GM12878 (cell line): ENCODE data around the gene DIAPH1. TPM values are rescaled to one million over a fixed set of nuclear protein-coding genes. Genes with fewer than 3 reads are reported as not detected.

Source experiments
- ATF3 ChIP-seq: IDR thresholded peaks from 2 replicates; pipeline ENCODE4 v1.6.1; 2011; ENCODE audit warnings: low read depth, mild to moderate bottlenecking, low read length, moderate library complexity, borderline replicate concordance; ENCODE audit errors: extremely low read depth
- BCL11A ChIP-seq: IDR thresholded peaks from 2 replicates; pipeline ENCODE4 v1.6.1; 2011; ENCODE audit warnings: low read depth, low read length
- CHD4 ChIP-seq: fragments of 200-600 bp; sonication (generic); IDR thresholded peaks from 2 replicates; pipeline ENCODE4 v1.6.1; 2016; ENCODE audit warnings: mild to moderate bottlenecking
- EGR1 ChIP-seq, 2 experiments: IDR thresholded peaks; 1 replicate in 1 of 2; 2 replicates in 1 of 2; pipeline ENCODE4 v1.6.1; 2011 to 2012; ENCODE audit warnings: low read depth in 2 of 2, low read length in 2 of 2, borderline replicate concordance in 1 of 2, mild to moderate bottlenecking in 1 of 2, moderate library complexity in 1 of 2
- FOXK2 ChIP-seq: fragments of 450-650 bp; IDR thresholded peaks from 2 replicates; pipeline ENCODE4 v1.6.1; 2017; ENCODE audit warnings: mild to moderate bottlenecking, moderate library complexity
- GATAD2B ChIP-seq: fragments of 450-650 bp; conservative IDR thresholded peaks from 2 replicates; pipeline ENCODE4 v1.6.1; 2017; ENCODE audit warnings: low read depth, mild to moderate bottlenecking, moderate library complexity
- HDAC6 ChIP-seq: fragments of 200-600 bp; sonication (generic); IDR thresholded peaks from one replicate; pipeline ENCODE4 v1.8.0; 2017; ENCODE audit warnings: antibody characterized with exemption; ENCODE audit not compliant: unreplicated experiment
- IKZF1 ChIP-seq: fragments of 450-650 bp; conservative IDR thresholded peaks from 2 replicates; pipeline ENCODE4 v1.6.1; 2017; ENCODE audit warnings: antibody characterized with exemption, mild to moderate bottlenecking
- MEF2B ChIP-seq: fragments of 450-650 bp; IDR thresholded peaks from 2 replicates; pipeline ENCODE4 v1.6.1; 2018; ENCODE audit warnings: mild to moderate bottlenecking, moderate library complexity; ENCODE audit not compliant: partially characterized antibody, poor library complexity, severe bottlenecking
- NR2F1 ChIP-seq: fragments of 450-650 bp; conservative IDR thresholded peaks from 2 replicates; pipeline ENCODE4 v1.6.1; 2017; ENCODE audit warnings: mild to moderate bottlenecking
- PML ChIP-seq: IDR thresholded peaks from 2 replicates; pipeline ENCODE4 v1.6.1; 2012; ENCODE audit warnings: low read length, inconsistent platforms
- RELB ChIP-seq: fragments of 450-650 bp; IDR thresholded peaks from 2 replicates; pipeline ENCODE4 v1.6.1; 2017; ENCODE audit warnings: low read depth, mild to moderate bottlenecking, moderate library complexity
- RUNX3 ChIP-seq: IDR thresholded peaks from 2 replicates; pipeline ENCODE4 v1.6.1; 2012; ENCODE audit warnings: low read length, inconsistent platforms
- SMAD5 ChIP-seq: IDR thresholded peaks from 2 replicates; pipeline ENCODE4 v1.6.1; 2016; ENCODE audit warnings: antibody characterized with exemption, low read depth
- SP1 ChIP-seq: IDR thresholded peaks from one replicate; pipeline ENCODE4 v1.6.1; 2011; ENCODE audit warnings: low read depth, low read length
- TCF12 ChIP-seq: IDR thresholded peaks from 2 replicates; pipeline ENCODE4 v1.6.1; 2011; ENCODE audit warnings: low read depth, mild to moderate bottlenecking, low read length
- TCF3 ChIP-seq: IDR thresholded peaks from 2 replicates; pipeline ENCODE4 v1.6.1; 2012; ENCODE audit warnings: low read depth, mild to moderate bottlenecking, low read length, borderline replicate concordance; ENCODE audit not compliant: insufficient read depth
- ZNF217 ChIP-seq: fragments of 450-650 bp; IDR thresholded peaks from 2 replicates; pipeline ENCODE4 v1.6.1; 2017; ENCODE audit warnings: antibody characterized with exemption, mild to moderate bottlenecking
- polyA plus RNA-seq, 11 experiments: library from polyadenylated mRNA; depleted of rRNA in 4 of 11; unstranded in 6 of 11; stranded (reverse) in 5 of 11; fragments of >200 nt; fragmentation: Nextera tagmentation in 4 of 11; fragmentation: Illumina TruSeq in 1 of 11; extraction: Ambion mirVana in 4 of 11; extraction: Trizol in 1 of 11; gene quantifications; 1 replicate in 1 of 11; 2 replicates in 10 of 11; pipeline versions ENCODE4 v1.2.1 to v1.2.3, GENCODE V29; 2011 to 2016; ENCODE audit warnings: inconsistent platforms in 2 of 11, missing spikeins in 2 of 11, low read depth in 1 of 11
- total RNA-seq, 4 experiments: library from RNA; depleted of rRNA in 3 of 4; stranded (reverse); fragments of >200 nt in 3 of 4; fragmentation: Illumina TruSeq in 1 of 4; extraction: Trizol in 1 of 4; gene quantifications; 2 replicates each; pipeline versions ENCODE4 v1.2.1 to v1.2.3, GENCODE V29; 2013 to 2021
- TF ChIP-seq, protein P1 (sequence below): fragments of 450-650 bp; IDR thresholded peaks from 2 replicates; pipeline ENCODE4 v1.6.1; 2016; ENCODE audit warnings: mild to moderate bottlenecking, moderate library complexity, borderline replicate concordance
- TF ChIP-seq, protein P2 (sequence below): fragments of 450-650 bp; formaldehyde crosslinking; IDR thresholded peaks from 2 replicates; pipeline ENCODE4 v1.4.0; 2022; ENCODE audit warnings: mild to moderate bottlenecking, moderate library complexity
- TF ChIP-seq, protein P3 (sequence below): fragments of 450-650 bp; IDR thresholded peaks from 2 replicates; pipeline ENCODE4 v1.6.1; 2016; ENCODE audit warnings: mild to moderate bottlenecking

DIAPH1 gene
- total and polyA plus RNA-seq, 10 of the 15 experiments (the other 5 are each of a cell fraction or from before 2014, with no cell fraction given), result 37.8 to 168 (median 59.0) TPM

DNA sequence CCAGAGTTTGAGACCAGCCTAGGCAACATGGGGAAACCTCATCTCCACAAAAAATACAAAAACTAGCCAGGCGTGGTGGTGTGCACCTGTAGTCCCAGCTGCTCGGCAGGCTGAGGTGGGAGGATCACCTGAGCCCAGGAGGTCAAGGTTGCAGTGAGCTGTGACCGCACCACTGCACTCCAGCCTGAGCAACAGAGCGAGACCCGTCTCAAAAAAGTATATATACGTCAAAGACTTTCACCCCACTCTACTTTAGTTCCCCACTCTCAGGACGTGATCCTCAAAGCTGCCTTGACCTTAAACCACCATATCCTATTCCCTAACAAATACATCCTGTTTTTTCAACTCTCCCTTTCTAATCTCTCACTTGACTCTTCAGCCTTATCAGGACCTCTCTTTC is 88.9 kb downstream of the DIAPH1 start (continued):
- TF ChIP-seq EGR1 (IDR thresholded peaks at IDR 0.05; ENCODE audit: borderline replicate concordance in 1 of 2, low read depth in 2 of 2, low read length in 2 of 2) (no peak), IKZF1 (peak; percentile 51; the same call in 1 of the 2 replicates), NR2F1 (peak; percentile 87), SMAD5 (no peak), BCL11A (no peak), ZNF217 (no peak), TCF12 (peak; percentile 93), PML (no peak), CHD4 (no peak), ATF3 (no peak), TCF3 (peak; percentile 87; the same call in 1 of the 2 replicates), RUNX3 (peak; percentile 79), MEF2B (no peak), HDAC6 (no peak), RELB (peak; percentile 34; the same call in 1 of the 2 replicates), SP1 (no peak), FOXK2 (no peak), GATAD2B (no peak)
- TF ChIP-seq, protein P1, sequence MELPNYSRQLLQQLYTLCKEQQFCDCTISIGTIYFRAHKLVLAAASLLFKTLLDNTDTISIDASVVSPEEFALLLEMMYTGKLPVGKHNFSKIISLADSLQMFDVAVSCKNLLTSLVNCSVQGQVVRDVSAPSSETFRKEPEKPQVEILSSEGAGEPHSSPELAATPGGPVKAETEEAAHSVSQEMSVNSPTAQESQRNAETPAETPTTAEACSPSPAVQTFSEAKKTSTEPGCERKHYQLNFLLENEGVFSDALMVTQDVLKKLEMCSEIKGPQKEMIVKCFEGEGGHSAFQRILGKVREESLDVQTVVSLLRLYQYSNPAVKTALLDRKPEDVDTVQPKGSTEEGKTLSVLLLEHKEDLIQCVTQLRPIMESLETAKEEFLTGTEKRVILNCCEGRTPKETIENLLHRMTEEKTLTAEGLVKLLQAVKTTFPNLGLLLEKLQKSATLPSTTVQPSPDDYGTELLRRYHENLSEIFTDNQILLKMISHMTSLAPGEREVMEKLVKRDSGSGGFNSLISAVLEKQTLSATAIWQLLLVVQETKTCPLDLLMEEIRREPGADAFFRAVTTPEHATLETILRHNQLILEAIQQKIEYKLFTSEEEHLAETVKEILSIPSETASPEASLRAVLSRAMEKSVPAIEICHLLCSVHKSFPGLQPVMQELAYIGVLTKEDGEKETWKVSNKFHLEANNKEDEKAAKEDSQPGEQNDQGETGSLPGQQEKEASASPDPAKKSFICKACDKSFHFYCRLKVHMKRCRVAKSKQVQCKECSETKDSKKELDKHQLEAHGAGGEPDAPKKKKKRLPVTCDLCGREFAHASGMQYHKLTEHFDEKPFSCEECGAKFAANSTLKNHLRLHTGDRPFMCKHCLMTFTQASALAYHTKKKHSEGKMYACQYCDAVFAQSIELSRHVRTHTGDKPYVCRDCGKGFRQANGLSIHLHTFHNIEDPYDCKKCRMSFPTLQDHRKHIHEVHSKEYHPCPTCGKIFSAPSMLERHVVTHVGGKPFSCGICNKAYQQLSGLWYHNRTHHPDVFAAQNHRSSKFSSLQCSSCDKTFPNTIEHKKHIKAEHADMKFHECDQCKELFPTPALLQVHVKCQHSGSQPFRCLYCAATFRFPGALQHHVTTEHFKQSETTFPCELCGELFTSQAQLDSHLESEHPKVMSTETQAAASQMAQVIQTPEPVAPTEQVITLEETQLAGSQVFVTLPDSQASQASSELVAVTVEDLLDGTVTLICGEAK, result no peak
- TF ChIP-seq, protein P2, sequence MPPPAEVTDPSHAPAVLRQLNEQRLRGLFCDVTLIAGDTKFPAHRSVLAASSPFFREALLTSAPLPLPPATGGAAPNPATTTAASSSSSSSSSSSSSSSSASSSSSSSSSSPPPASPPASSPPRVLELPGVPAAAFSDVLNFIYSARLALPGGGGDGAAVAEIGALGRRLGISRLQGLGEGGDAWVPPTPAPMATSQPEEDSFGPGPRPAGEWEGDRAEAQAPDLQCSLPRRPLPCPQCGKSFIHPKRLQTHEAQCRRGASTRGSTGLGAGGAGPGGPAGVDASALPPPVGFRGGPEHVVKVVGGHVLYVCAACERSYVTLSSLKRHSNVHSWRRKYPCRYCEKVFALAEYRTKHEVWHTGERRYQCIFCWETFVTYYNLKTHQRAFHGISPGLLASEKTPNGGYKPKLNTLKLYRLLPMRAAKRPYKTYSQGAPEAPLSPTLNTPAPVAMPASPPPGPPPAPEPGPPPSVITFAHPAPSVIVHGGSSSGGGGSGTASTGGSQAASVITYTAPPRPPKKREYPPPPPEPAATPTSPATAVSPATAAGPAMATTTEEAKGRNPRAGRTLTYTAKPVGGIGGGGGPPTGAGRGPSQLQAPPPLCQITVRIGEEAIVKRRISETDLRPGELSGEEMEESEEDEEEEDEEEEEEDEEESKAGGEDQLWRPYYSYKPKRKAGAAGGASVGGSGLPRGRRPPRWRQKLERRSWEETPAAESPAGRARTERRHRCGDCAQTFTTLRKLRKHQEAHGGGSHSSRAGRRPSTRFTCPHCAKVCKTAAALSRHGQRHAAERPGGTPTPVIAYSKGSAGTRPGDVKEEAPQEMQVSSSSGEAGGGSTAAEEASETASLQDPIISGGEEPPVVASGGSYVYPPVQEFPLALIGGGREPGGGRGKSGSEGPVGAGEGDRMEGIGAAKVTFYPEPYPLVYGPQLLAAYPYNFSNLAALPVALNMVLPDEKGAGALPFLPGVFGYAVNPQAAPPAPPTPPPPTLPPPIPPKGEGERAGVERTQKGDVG (CRISPR knock-in tag), result no peak
- TF ChIP-seq, protein P3, sequence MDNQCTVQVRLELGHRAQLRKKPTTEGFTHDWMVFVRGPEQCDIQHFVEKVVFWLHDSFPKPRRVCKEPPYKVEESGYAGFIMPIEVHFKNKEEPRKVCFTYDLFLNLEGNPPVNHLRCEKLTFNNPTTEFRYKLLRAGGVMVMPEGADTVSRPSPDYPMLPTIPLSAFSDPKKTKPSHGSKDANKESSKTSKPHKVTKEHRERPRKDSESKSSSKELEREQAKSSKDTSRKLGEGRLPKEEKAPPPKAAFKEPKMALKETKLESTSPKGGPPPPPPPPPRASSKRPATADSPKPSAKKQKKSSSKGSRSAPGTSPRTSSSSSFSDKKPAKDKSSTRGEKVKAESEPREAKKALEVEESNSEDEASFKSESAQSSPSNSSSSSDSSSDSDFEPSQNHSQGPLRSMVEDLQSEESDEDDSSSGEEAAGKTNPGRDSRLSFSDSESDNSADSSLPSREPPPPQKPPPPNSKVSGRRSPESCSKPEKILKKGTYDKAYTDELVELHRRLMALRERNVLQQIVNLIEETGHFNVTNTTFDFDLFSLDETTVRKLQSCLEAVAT, result no peak
